HepG2 (cell line): ENCODE results near the gene GABBR2. TPM values are rescaled to one million over a fixed set of nuclear protein-coding genes. Genes with fewer than 3 reads are reported as not detected.

Source experiments
- ATAC-seq: fragments of 200-7000 bp; cut with Tn5 transposase; 3 replicates; pipeline ENCODE4 v1.9.1; 2020; ENCODE audit warnings: mild to moderate bottlenecking, moderate library complexity
- BruUV-seq: library from RNA; stranded (reverse); fragments of 400-500 nt; replicated peaks from 2 replicates; lab custom pipeline; 2021; lab: Mats Ljungman, UMichigan
- CTCF ChIA-PET: fragments of 300-600 bp; formaldehyde crosslinking; extraction: SDS; loops from one replicate; lab custom pipeline; 2021; ENCODE audit warnings: low total read pairs, inconsistent platforms, low intra/inter-chr PET ratio; lab: Yijun Ruan, JAX
- POLR2A ChIA-PET: fragments of 350-600 bp; sonication (Branson Sonifier 250); formaldehyde crosslinking; loops from one replicate; lab custom pipeline; 2020; ENCODE audit warnings: antibody characterized with exemption, inconsistent platforms; lab: Yijun Ruan, JAX
- DNase-seq: peaks from one replicate; pipeline ENCODE4 v3.0.0-alpha.2; 2015; ENCODE audit warnings: low spot score
- FAIRE-seq: peaks from 3 replicates; lab custom pipeline; 2011; peaks lifted over from hg19 to GRCh38; lab: Jason Lieb, UNC
- H2AFZ ChIP-seq: one replicate; pipeline ENCODE4 v1.6.1; 2011; ENCODE audit warnings: low read length, inconsistent platforms
- H3K27ac ChIP-seq: fragments of 300-600 bp; 3 replicates; pipeline ENCODE4 v1.8.0; 2011; ENCODE audit warnings: mixed run types, mild to moderate bottlenecking, mixed read lengths, low read length, inconsistent platforms; ENCODE audit not compliant: insufficient read depth; ENCODE audit errors: extremely low read length
- H3K27me3 ChIP-seq, 2 experiments: fragments of 200-600 bp in 1 of 2; 2 replicates in 1 of 2; 3 replicates in 1 of 2; pipeline versions ENCODE4 v1.6.0 to v1.8.0; 2011; ENCODE audit warnings: low read length in 2 of 2, mild to moderate bottlenecking in 2 of 2, moderate library complexity in 2 of 2, inconsistent platforms in 1 of 2; ENCODE audit not compliant: insufficient read depth in 2 of 2, control insufficient read depth in 1 of 2
- H3K36me3 ChIP-seq, 2 experiments: fragments of 200-600 bp in 1 of 2; replicated peaks in 1 of 2; 2 replicates in 1 of 2; 3 replicates in 1 of 2; pipeline versions ENCODE4 v1.5.1 to v1.8.0; 2011; ENCODE audit warnings: low read length in 2 of 2, inconsistent platforms in 1 of 2; ENCODE audit not compliant: insufficient read depth in 2 of 2, control insufficient read depth in 1 of 2
- H3K4me1 ChIP-seq: 2 replicates; pipeline ENCODE4 v1.5.1; 2012; ENCODE audit warnings: low read length, inconsistent platforms; ENCODE audit not compliant: insufficient read depth
- H3K4me2 ChIP-seq: 2 replicates; pipeline ENCODE4 v1.6.0; 2011; ENCODE audit warnings: low read depth, low read length, inconsistent platforms
- H3K4me3 ChIP-seq, 3 experiments: fragments of 200-600 bp in 1 of 3; sonication (generic), shearing (Covaris generic) in 1 of 3; replicated peaks in 1 of 3; 2 replicates each; pipeline ENCODE4 v1.5.1; 2011 to 2016; ENCODE audit warnings: low read length in 3 of 3, inconsistent platforms in 2 of 3, low read depth in 2 of 3, mild to moderate bottlenecking in 2 of 3, control low read depth in 1 of 3, mixed read lengths in 1 of 3; ENCODE audit not compliant: insufficient read depth in 1 of 3
- H3K79me2 ChIP-seq: one replicate; pipeline ENCODE4 v1.6.1; 2011; ENCODE audit warnings: low read length, inconsistent platforms; ENCODE audit not compliant: insufficient read depth
- H3K9ac ChIP-seq: 2 replicates; pipeline ENCODE4 v1.6.0; 2011; ENCODE audit warnings: mild to moderate bottlenecking, low read depth, low read length, inconsistent platforms; ENCODE audit not compliant: insufficient read depth
- H3K9me3 ChIP-seq: 2 replicates; pipeline ENCODE4 v1.5.1; 2012; ENCODE audit warnings: mild to moderate bottlenecking, low read length
- H4K20me1 ChIP-seq: 2 replicates; pipeline ENCODE4 v1.6.0; 2011; ENCODE audit warnings: inconsistent platforms, mild to moderate bottlenecking, low read length, moderate library complexity; ENCODE audit not compliant: insufficient read depth
- KLF12 ChIP-seq: sonication (generic); formaldehyde crosslinking; IDR thresholded peaks from 2 replicates; pipeline ENCODE4 v1.4.0; 2020; ENCODE audit warnings: missing genetic modification reagents, borderline replicate concordance
- KMT2B ChIP-seq: IDR thresholded peaks from 2 replicates; pipeline ENCODE4 v1.6.1; 2016; ENCODE audit warnings: missing genetic modification reagents, missing compliant biosample characterization
- SP2 ChIP-seq: sonication (generic); formaldehyde crosslinking; IDR thresholded peaks from 2 replicates; pipeline ENCODE4 v1.5.1; 2020; ENCODE audit warnings: mild to moderate bottlenecking, missing genetic modification reagents
- THAP9 ChIP-seq: sonication (generic); formaldehyde crosslinking; IDR thresholded peaks from 2 replicates; pipeline ENCODE4; 2020; ENCODE audit warnings: missing genetic modification reagents, mild to moderate bottlenecking, borderline replicate concordance
- ZBTB26 ChIP-seq: IDR thresholded peaks from 2 replicates; pipeline ENCODE4 v1.6.1; 2016; ENCODE audit warnings: missing compliant biosample characterization, missing genetic modification reagents, borderline replicate concordance
- ZNF101 ChIP-seq: sonication (generic); formaldehyde crosslinking; IDR thresholded peaks from 2 replicates; pipeline ENCODE4 v1.4.0; 2020; ENCODE audit warnings: mild to moderate bottlenecking, low read depth, missing genetic modification reagents, borderline replicate concordance
- ZNF232 ChIP-seq: sonication (generic); formaldehyde crosslinking; IDR thresholded peaks from 2 replicates; pipeline ENCODE4 v1.4.0; 2020; ENCODE audit warnings: missing genetic modification reagents, borderline replicate concordance
- ZNF292 ChIP-seq: sonication (generic); formaldehyde crosslinking; IDR thresholded peaks from 2 replicates; pipeline ENCODE4 v1.8.1; 2022; ENCODE audit warnings: mild to moderate bottlenecking, low read depth, missing genetic modification reagents, borderline replicate concordance
- ZNF326 ChIP-seq: sonication (generic); formaldehyde crosslinking; IDR thresholded peaks from 2 replicates; pipeline ENCODE4 v1.4.0; 2020; ENCODE audit warnings: missing genetic modification reagents, borderline replicate concordance
- ZNF564 ChIP-seq: sonication (generic); formaldehyde crosslinking; IDR thresholded peaks from 2 replicates; pipeline ENCODE4 v1.8.1; 2023; ENCODE audit warnings: mild to moderate bottlenecking, missing genetic modification reagents
- ZNF746 ChIP-seq: sonication (generic); formaldehyde crosslinking; IDR thresholded peaks from 2 replicates; pipeline ENCODE4 v1.8.0; 2022; ENCODE audit warnings: mild to moderate bottlenecking, missing genetic modification reagents
- WGBS: methylation state at CpG from one replicate; pipeline ENCODE4 v1.1.6; 2017; ENCODE audit warnings: low lambda C conversion rate; 5-methylcytosine and 5-hydroxymethylcytosine counted together
- in situ Hi-C: cut with HindIII; loops from 2 replicates; pipeline ENCODE4 v1.10.0; 2017; ENCODE audit warnings: low pct_unique_long_range_greater_than_20kb; ENCODE audit not compliant: extremely low pct_ligation_motif_present
- intact Hi-C: fragments of 100-400 bp; cut with micrococcal nuclease; formaldehyde crosslinking; loops from one replicate; pipeline ENCODE4 v1.10.0; 2022; ENCODE audit not compliant: unreplicated experiment
- polyA plus RNA-seq, 8 experiments: library from polyadenylated mRNA; depleted of rRNA in 3 of 8; stranded (reverse) in 7 of 8; unstranded in 1 of 8; fragments of >200 nt; fragmentation: Illumina TruSeq in 4 of 8; extraction: Trizol in 4 of 8; gene quantifications; 2 replicates each; pipeline versions ENCODE4 v1.2.1 to v1.2.3, GENCODE V29; 2011 to 2016; ENCODE audit warnings: low read depth in 4 of 8, missing spikeins in 1 of 8, mixed read lengths in 1 of 8; ENCODE audit not compliant: insufficient read depth in 1 of 8
- total RNA-seq, 5 experiments: library from RNA; depleted of rRNA; stranded (reverse); fragments of >200 nt; fragmentation: Illumina TruSeq; extraction: Trizol; gene quantifications; 2 replicates each; pipeline ENCODE4 v1.2.3, GENCODE V29; 2016; ENCODE audit warnings: low read depth in 1 of 5

GABBR2 gene
- total and polyA plus RNA-seq, 2 of the 13 experiments (the other 11 are each of a cell fraction or from before 2014, with no cell fraction given): 0.02 TPM; not detected in 1

GRCh38 chr9:98552331-98552730 is 156.4 kb downstream of the GABBR2 start:
- Histone ChIP-seq H3K27me3 (peaks cover 0 to 10% of the 10 kb centered on the region in 2 experiments; a peak in 1 of 5 replicates), H2AFZ (no peak overlapping the region), H3K9ac (no peak overlapping the region), H3K9me3 (no peaks in the 10 kb centered on the region), H3K79me2 (no peaks in the 10 kb centered on the region), H3K4me3 (no peak overlapping the region), H4K20me1 (no peaks in the 10 kb centered on the region), H3K27ac (no peak overlapping the region), H3K36me3 (no peaks in the 10 kb centered on the region), H3K4me2 (no peak overlapping the region), H3K4me1 (no peaks in the 10 kb centered on the region)
- WGBS: 57% methylated on average over 8 of the region's 8 CpGs
- DNase-seq (no peak), FAIRE-seq (no peak), ATAC-seq (no peak)
- no peak for TF ChIP-seq KLF12 (CRISPR knock-in tag)
- TF ChIP-seq ZNF232 (CRISPR knock-in tag): no peak
- intact Hi-C loops (no loop called here), in situ Hi-C loops (no loop called here)
- BruUV-seq: no TSS peak
- ChIA-PET POLR2A (no interaction called here), CTCF (no interaction called here)

DNA sequence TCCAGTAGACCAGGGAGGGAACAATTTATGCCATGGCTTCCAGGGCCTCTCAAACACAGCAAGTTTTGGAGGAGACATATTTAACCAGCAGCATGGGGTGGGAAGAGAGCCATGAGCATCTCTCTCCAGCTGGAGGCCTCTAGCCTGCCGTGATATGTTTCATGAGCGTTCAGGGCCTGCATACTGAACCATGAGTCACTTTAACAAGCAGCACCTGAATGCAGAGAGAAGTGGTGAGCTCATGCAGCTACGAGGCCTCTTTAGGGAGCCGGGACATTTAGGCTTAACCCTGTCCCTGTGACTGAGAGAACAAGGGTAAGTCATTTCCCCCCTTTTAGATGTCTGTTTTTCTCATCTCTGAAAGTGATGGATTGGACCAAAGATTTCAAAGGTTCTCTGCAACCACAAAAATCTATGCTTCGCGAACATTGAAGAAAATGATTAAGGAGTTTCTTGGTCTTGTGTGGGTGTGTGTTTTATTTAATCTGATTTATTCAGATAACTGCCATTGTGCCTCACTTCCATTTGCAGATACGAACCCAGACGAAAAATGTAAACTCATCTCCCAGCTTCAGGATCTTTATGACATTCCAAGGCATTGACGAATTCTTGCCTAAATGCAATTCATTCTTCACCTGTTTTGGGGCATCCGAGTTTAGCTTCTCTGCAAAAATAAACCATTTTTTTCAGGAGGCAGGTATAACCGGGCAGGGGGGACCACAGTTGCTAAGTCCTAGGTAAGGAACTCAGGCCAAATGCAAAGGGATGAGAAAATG is 157.0 kb downstream of the GABBR2 start:
- intact Hi-C loops: no loop called here
- H3K9me3 ChIP-seq: no peaks in the 10 kb centered on the region
- TF ChIP-seq THAP9 (CRISPR knock-in tag): no peak
- no peak for TF ChIP-seq ZBTB26
- no peak for TF ChIP-seq KMT2B (CRISPR knock-in tag)
- no peak for TF ChIP-seq ZNF292 (CRISPR knock-in tag)
- no peak for TF ChIP-seq ZNF564
- no peak for TF ChIP-seq SP2 (CRISPR knock-in tag)
- no peak for TF ChIP-seq ZNF326 (CRISPR knock-in tag)
- TF ChIP-seq ZNF101 (CRISPR knock-in tag): no peak
- no peak for TF ChIP-seq ZNF746 (CRISPR knock-in tag)
- TF ChIP-seq, all 625 proteins: peak for 0
- no peak overlapping the region for H3K4me2 ChIP-seq
- H3K36me3 ChIP-seq: no peaks in the 10 kb centered on the region
- H3K79me2 ChIP-seq: no peaks in the 10 kb centered on the region
- no peak overlapping the region for H3K4me3 ChIP-seq
- H3K4me1 ChIP-seq: no peaks in the 10 kb centered on the region
- FAIRE-seq: no peak
- no peak for DNase-seq
- no peak overlapping the region for H2AFZ ChIP-seq
- POLR2A ChIA-PET: no interaction called here
- H3K27ac ChIP-seq: no peak overlapping the region
- CTCF ChIA-PET: no interaction called here
- no peak overlapping the region for H3K9ac ChIP-seq
- 31% methylated on average over 10 of the region's 11 CpGs for WGBS
- in situ Hi-C loops: no loop called here
- H4K20me1 ChIP-seq: no peaks in the 10 kb centered on the region
- no TSS peak for BruUV-seq
- H3K27me3 ChIP-seq: peaks cover 0 to 10% of the 10 kb centered on the region in 2 experiments; a peak in 1 of 5 replicates
- ATAC-seq: no peak
